ENCODE measurements around the gene CDH23.

DNA sequence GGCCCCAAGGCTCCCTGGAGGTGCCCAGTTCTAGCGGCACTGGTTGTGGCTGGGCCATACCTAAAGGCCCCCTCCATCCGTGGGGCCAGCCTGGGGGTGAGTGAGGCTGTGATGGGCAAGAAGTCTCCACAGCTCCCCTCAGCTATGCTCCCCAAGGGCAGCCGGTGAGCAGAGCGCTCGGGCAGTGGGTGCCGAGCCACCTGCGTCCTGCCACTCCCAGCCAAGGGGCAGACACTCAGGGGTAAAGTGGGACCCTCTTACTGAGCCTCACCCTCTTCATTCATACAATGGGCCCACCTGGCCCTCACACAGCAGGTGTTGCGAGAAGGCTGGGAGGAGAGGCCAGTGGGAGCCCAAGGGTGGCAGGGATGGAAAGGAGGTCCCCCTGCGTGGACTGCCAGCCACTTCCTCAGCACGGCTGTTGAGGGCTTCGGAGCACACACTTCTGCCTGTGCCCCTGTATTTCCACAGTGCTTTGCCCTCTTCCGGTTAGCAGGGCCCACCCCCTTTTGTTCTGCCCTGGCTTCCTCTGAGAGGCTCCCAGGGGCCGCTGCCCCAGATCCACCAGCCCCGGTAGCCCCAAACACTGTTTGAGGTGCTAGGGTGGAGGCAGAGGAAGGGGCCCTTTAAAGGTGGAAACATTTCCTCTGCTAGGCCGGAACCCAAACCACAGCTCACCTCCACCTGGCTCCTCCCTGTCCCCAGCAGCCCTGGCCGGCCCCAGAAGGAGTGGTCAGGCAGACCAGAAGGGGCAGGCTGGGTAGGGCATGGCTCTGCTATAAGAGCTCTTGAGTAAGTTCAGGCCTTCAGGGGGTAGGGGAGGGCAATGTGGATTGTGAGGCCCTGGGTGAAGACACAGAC lies 339.2 kb downstream of the CDH23 start:
- TF ChIP-seq, protein P1, sequence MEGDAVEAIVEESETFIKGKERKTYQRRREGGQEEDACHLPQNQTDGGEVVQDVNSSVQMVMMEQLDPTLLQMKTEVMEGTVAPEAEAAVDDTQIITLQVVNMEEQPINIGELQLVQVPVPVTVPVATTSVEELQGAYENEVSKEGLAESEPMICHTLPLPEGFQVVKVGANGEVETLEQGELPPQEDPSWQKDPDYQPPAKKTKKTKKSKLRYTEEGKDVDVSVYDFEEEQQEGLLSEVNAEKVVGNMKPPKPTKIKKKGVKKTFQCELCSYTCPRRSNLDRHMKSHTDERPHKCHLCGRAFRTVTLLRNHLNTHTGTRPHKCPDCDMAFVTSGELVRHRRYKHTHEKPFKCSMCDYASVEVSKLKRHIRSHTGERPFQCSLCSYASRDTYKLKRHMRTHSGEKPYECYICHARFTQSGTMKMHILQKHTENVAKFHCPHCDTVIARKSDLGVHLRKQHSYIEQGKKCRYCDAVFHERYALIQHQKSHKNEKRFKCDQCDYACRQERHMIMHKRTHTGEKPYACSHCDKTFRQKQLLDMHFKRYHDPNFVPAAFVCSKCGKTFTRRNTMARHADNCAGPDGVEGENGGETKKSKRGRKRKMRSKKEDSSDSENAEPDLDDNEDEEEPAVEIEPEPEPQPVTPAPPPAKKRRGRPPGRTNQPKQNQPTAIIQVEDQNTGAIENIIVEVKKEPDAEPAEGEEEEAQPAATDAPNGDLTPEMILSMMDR (IDR thresholded peaks at IDR 0.05), result no peak
- no peak for TF ChIP-seq POLR2A (IDR thresholded peaks at IDR 0.05; ENCODE audit: low read depth)
- no peak for TF ChIP-seq EP300 (IDR thresholded peaks at IDR 0.05)
